ENCODE measurements around the gene TM9SF4. TPM values are rescaled to one million over a fixed set of nuclear protein-coding genes. Genes with fewer than 3 reads are reported as not detected.

Gene TM9SF4
- total RNA-seq, 4 donors from 2014 or later = 35.5 to 44.8 (median 42.6) TPM

- 38 to 75% methylated on average over 2 of the region's 2 CpGs for WGBS, 2 donors (ENCODE audit: low coverage in 1 of 2)
- H3K9me3 ChIP-seq = no peaks in the 10 kb centered on the region
- TF ChIP-seq POLR2AphosphoS5 (IDR thresholded peaks at IDR 0.05) = no peak
- TF ChIP-seq EP300 (IDR thresholded peaks at IDR 0.05; ENCODE audit: low read depth) = no peak
- no peak for TF ChIP-seq CTCF (IDR thresholded peaks at IDR 0.05)
- TF ChIP-seq POLR2A (IDR thresholded peaks at IDR 0.05) = no peak
Observed at GRCh38 chr20:32130965-32131364, 21.5 kb downstream of the TM9SF4 start.

GRCh38 chr20:32132911-32133549 is 23.5 kb downstream of the TM9SF4 start:
- TF ChIP-seq POLR2AphosphoS5 (IDR thresholded peaks at IDR 0.05) (no peak), POLR2A (IDR thresholded peaks at IDR 0.05) (no peak), EP300 (IDR thresholded peaks at IDR 0.05; ENCODE audit: low read depth) (no peak), CTCF (IDR thresholded peaks at IDR 0.05) (no peak)

More at GRCh38 chr20:32130965-32131364, 21.5 kb downstream of the TM9SF4 start:
- no peaks in the 10 kb centered on the region for H3K4me1 ChIP-seq
- in situ Hi-C loops (cut with MboI; ENCODE audit: low pct_ligation_motif_present in 1 of 4, low pct_unique_long_range_greater_than_20kb in 1 of 4, low sequenced_read_pairs in 3 of 4) = no loop called here
- DNase-seq = no peak
- peaks cover 0 to 9% (median 0%) of the 10 kb centered on the region in 4 donors for H3K36me3 ChIP-seq
- H3K4me3 ChIP-seq = no peak overlapping the region
- H3K27ac ChIP-seq = no peak overlapping the region
- H3K27me3 ChIP-seq = no peaks in the 10 kb centered on the region
- intact Hi-C loops (cut with DNase I; ENCODE audit: low total_unique reads) = no loop called here

GRCh38 chr20:32134026-32134425 is 24.5 kb downstream of the TM9SF4 start:
- H3K36me3 ChIP-seq = peaks cover 0 to 33% (median 8%) of the 10 kb centered on the region in 4 donors
- WGBS, 2 donors (ENCODE audit: low coverage in 1 of 2) = 92% methylated on average over 5 of the region's 5 CpGs; no CpG with 5 or more reads in 1 of the 2 donors
- TF ChIP-seq POLR2AphosphoS5 (IDR thresholded peaks at IDR 0.05) (no peak), POLR2A (IDR thresholded peaks at IDR 0.05) (no peak), CTCF (IDR thresholded peaks at IDR 0.05) (no peak), EP300 (IDR thresholded peaks at IDR 0.05; ENCODE audit: low read depth) (no peak)
- H3K4me1 ChIP-seq = no peaks in the 10 kb centered on the region
- no peak overlapping the region for H3K27ac ChIP-seq
- no peak for DNase-seq
- H3K9me3 ChIP-seq = no peaks in the 10 kb centered on the region
- H3K4me3 ChIP-seq = no peak overlapping the region
- in situ Hi-C loops (cut with MboI; ENCODE audit: low pct_ligation_motif_present in 1 of 4, low pct_unique_long_range_greater_than_20kb in 1 of 4, low sequenced_read_pairs in 3 of 4) = no loop called here
- H3K27me3 ChIP-seq = no peaks in the 10 kb centered on the region
- intact Hi-C loops (cut with DNase I; ENCODE audit: low total_unique reads) = no loop called here

More at GRCh38 chr20:32132911-32133549, 23.5 kb downstream of the TM9SF4 start:
- Histone ChIP-seq H3K9me3 (no peaks in the 10 kb centered on the region), H3K36me3 (peaks cover 0 to 28% (median 7%) of the 10 kb centered on the region in 4 donors), H3K27ac (no peak overlapping the region), H3K4me3 (no peak overlapping the region), H3K4me1 (no peaks in the 10 kb centered on the region), H3K27me3 (no peaks in the 10 kb centered on the region)
- no peak for DNase-seq
- WGBS, 2 donors (ENCODE audit: low coverage in 1 of 2) = 86 to 100% methylated on average over 3 to 10 of the region's 10 CpGs
- in situ Hi-C loops (cut with MboI; ENCODE audit: low pct_ligation_motif_present in 1 of 4, low pct_unique_long_range_greater_than_20kb in 1 of 4, low sequenced_read_pairs in 3 of 4) (no loop called here), intact Hi-C loops (cut with DNase I; ENCODE audit: low total_unique reads) (no loop called here)

- Histone ChIP-seq H3K27ac (no peak overlapping the region), H3K36me3 (peaks cover 0 to 41% (median 12%) of the 10 kb centered on the region in 4 donors), H3K4me3 (no peak overlapping the region), H3K4me1 (no peaks in the 10 kb centered on the region), H3K9me3 (no peaks in the 10 kb centered on the region), H3K27me3 (no peaks in the 10 kb centered on the region)
- TF ChIP-seq POLR2A (IDR thresholded peaks at IDR 0.05) (no peak), CTCF (IDR thresholded peaks at IDR 0.05) (no peak), EP300 (IDR thresholded peaks at IDR 0.05; ENCODE audit: low read depth) (no peak), POLR2AphosphoS5 (IDR thresholded peaks at IDR 0.05) (no peak)
- intact Hi-C loops (cut with DNase I; ENCODE audit: low total_unique reads) = loop anchor here (2.0 kb wide), 1 partner anchor 19 kb away; no protein-coding TSS in a partner anchor
- 72 to 83% methylated on average over 2 to 3 of the region's 3 CpGs for WGBS, 2 donors (ENCODE audit: low coverage in 1 of 2)
- in situ Hi-C loops (cut with MboI; ENCODE audit: low pct_ligation_motif_present in 1 of 4, low pct_unique_long_range_greater_than_20kb in 1 of 4, low sequenced_read_pairs in 3 of 4) = no loop called here
- no peak for DNase-seq
Observed at GRCh38 chr20:32135983-32136515, 26.5 kb downstream of the TM9SF4 start.

Data from transverse colon (tissue), 4 donors.